GM12878 (cell line): Measurements from ENCODE around the gene ELL. TPM values are rescaled to one million over a fixed set of nuclear protein-coding genes. Genes with fewer than 3 reads are reported as not detected.
A peak's percentile ranks its signal among the peaks of the same experiment; 100 is the strongest.

Source experiments
- ATAC-seq: fragments of 200-7000 bp; cut with Tn5 transposase; 3 replicates; pipeline ENCODE4 v1.9.1; 2020; ENCODE audit warnings: mild to moderate bottlenecking, moderate library complexity
- BruUV-seq: library from RNA; stranded (reverse); fragments of 400-500 nt; replicated peaks from 2 replicates; lab custom pipeline; 2021; lab: Mats Ljungman, UMichigan
- CTCF ChIA-PET: fragments of 300-600 bp; sonication (Branson Sonifier 250); formaldehyde crosslinking; extraction: SDS; loops from one replicate; lab custom pipeline; 2021; ENCODE audit warnings: inconsistent platforms; lab: Yijun Ruan, JAX
- POLR2A ChIA-PET: fragments of 350-600 bp; formaldehyde crosslinking; extraction: SDS; loops from one replicate; lab custom pipeline; 2021; ENCODE audit warnings: inconsistent platforms; lab: Charles Lee
- RAD21 ChIA-PET: fragments of 300-600 bp; sonication (Branson Sonifier 250); formaldehyde crosslinking; loops from one replicate; lab custom pipeline; 2023; ENCODE audit warnings: antibody characterized with exemption; ENCODE audit not compliant: unreplicated experiment; lab: Charles Lee
- SMC1A ChIA-PET: fragments of 300-600 bp; sonication (Branson Sonifier 250); formaldehyde crosslinking; loops from one replicate; lab custom pipeline; 2023; ENCODE audit not compliant: unreplicated experiment, uncharacterized antibody; lab: Charles Lee
- DNase-seq: peaks from one replicate; pipeline ENCODE4 v3.0.0-alpha.2; 2011; ENCODE audit warnings: low read depth, low spot score
- FAIRE-seq: peaks from 3 replicates; lab custom pipeline; 2011; peaks lifted over from hg19 to GRCh38; lab: Jason Lieb, UNC
- H2AFZ ChIP-seq: 2 replicates; pipeline ENCODE4 v1.6.0; 2011; ENCODE audit warnings: low read depth, low read length, control low read depth; ENCODE audit not compliant: control insufficient read depth
- H3K27ac ChIP-seq: 2 replicates; pipeline ENCODE4 v1.5.1; 2011; ENCODE audit warnings: control low read depth; ENCODE audit not compliant: control insufficient read depth, insufficient read depth
- H3K27me3 ChIP-seq, 2 experiments: replicated peaks in 1 of 2; 2 replicates each; pipeline versions ENCODE4 v1.6.0 to v1.6.1; 2011; ENCODE audit warnings: low read length in 1 of 2; ENCODE audit not compliant: control insufficient read depth in 2 of 2, insufficient read depth in 2 of 2
- H3K36me3 ChIP-seq, 2 experiments: 2 replicates each; pipeline ENCODE4 v1.5.1; 2011; ENCODE audit warnings: low read length in 1 of 2; ENCODE audit not compliant: control insufficient read depth in 2 of 2, insufficient read depth in 2 of 2
- H3K4me1 ChIP-seq: 2 replicates; pipeline ENCODE4 v1.6.1; 2011; ENCODE audit warnings: mild to moderate bottlenecking, low read length, moderate library complexity, mixed read lengths; ENCODE audit not compliant: control insufficient read depth, insufficient read depth
- H3K4me2 ChIP-seq: 2 replicates; pipeline ENCODE4 v1.6.0; 2011; ENCODE audit warnings: control low read depth; ENCODE audit not compliant: control insufficient read depth, insufficient read depth
- H3K4me3 ChIP-seq: fragments of 200-600 bp; sonication (generic); 2 replicates; pipeline ENCODE4 v1.5.1; 2016
- H3K79me2 ChIP-seq: 2 replicates; pipeline ENCODE4 v1.6.0; 2011; ENCODE audit warnings: low read length; ENCODE audit not compliant: control insufficient read depth, insufficient read depth
- H3K9ac ChIP-seq: 2 replicates; pipeline ENCODE4 v1.8.0; 2011; ENCODE audit warnings: low read length, control low read depth, mixed read lengths; ENCODE audit not compliant: control insufficient read depth, insufficient read depth
- H3K9me3 ChIP-seq: replicated peaks from 3 replicates; pipeline ENCODE4 v1.5.1; 2011; ENCODE audit warnings: mild to moderate bottlenecking, low read length; ENCODE audit not compliant: control insufficient read depth, insufficient read depth
- H4K20me1 ChIP-seq: 2 replicates; pipeline ENCODE4 v1.6.0; 2011; ENCODE audit not compliant: control insufficient read depth, insufficient read depth
- ATF7 ChIP-seq: fragments of 450-650 bp; IDR thresholded peaks from 2 replicates; pipeline ENCODE4 v1.6.1; 2016; ENCODE audit warnings: low read depth, mild to moderate bottlenecking
- EZH2 ChIP-seq: IDR thresholded peaks from 2 replicates; pipeline ENCODE4 v1.6.1; 2012; ENCODE audit warnings: low read depth, mild to moderate bottlenecking, control low read depth, inconsistent platforms, low read length, borderline replicate concordance; ENCODE audit not compliant: control insufficient read depth
- HDAC2 ChIP-seq: fragments of 200-600 bp; sonication (generic); IDR thresholded peaks from 2 replicates; pipeline ENCODE4 v1.6.1; 2017
- LARP7 ChIP-seq: fragments of 450-650 bp; IDR thresholded peaks from 2 replicates; pipeline ENCODE4 v1.6.1; 2017; ENCODE audit warnings: mild to moderate bottlenecking
- MLLT1 ChIP-seq: fragments of 450-650 bp; IDR thresholded peaks from 2 replicates; pipeline ENCODE4 v1.6.1; 2016; ENCODE audit warnings: mild to moderate bottlenecking
- PAX8 ChIP-seq: fragments of 450-650 bp; IDR thresholded peaks from 2 replicates; pipeline ENCODE4 v1.6.1; 2017; ENCODE audit warnings: mild to moderate bottlenecking, moderate library complexity
- PML ChIP-seq: IDR thresholded peaks from 2 replicates; pipeline ENCODE4 v1.6.1; 2012; ENCODE audit warnings: low read length, inconsistent platforms
- POLR2A ChIP-seq: IDR thresholded peaks from 2 replicates; pipeline ENCODE4 v1.6.1; 2011; ENCODE audit warnings: low read depth, mild to moderate bottlenecking, low read length
- POU2F2 ChIP-seq: IDR thresholded peaks from 3 replicates; pipeline ENCODE4 v1.6.1; 2011; ENCODE audit warnings: low read depth, mild to moderate bottlenecking, low read length, borderline replicate concordance
- SMARCA5 ChIP-seq: fragments of 450-650 bp; IDR thresholded peaks from 2 replicates; pipeline ENCODE4 v1.6.1; 2017; ENCODE audit warnings: mild to moderate bottlenecking
- SREBF1 ChIP-seq: IDR thresholded peaks from 2 replicates; pipeline ENCODE4 v1.6.1; 2012; ENCODE audit warnings: mild to moderate bottlenecking, low read length
- TBL1XR1 ChIP-seq: IDR thresholded peaks from 2 replicates; pipeline ENCODE4 v1.6.1; 2012; ENCODE audit warnings: low read depth, low read length, improper control_type of control experiment
- YY1 ChIP-seq: IDR thresholded peaks from 2 replicates; pipeline ENCODE4 v1.6.1; 2011; ENCODE audit warnings: low read depth, mild to moderate bottlenecking, low read length
- WGBS: methylation state at CpG from one replicate; pipeline ENCODE4 v1.1.6; 2016; ENCODE audit warnings: low lambda C conversion rate; ENCODE audit not compliant: insufficient replicate concordance, insufficient coverage; ENCODE audit errors: missing lambda C conversion rate; 5-methylcytosine and 5-hydroxymethylcytosine counted together
- in situ Hi-C: fragments of 300-500 bp; cut with MboI; formaldehyde crosslinking; loops from 9 replicates; pipeline ENCODE4 v1.14.3; 2018; ENCODE audit warnings: mixed read lengths
- intact Hi-C: fragments of 100-400 bp; cut with micrococcal nuclease; formaldehyde crosslinking; loops from one replicate; pipeline ENCODE4 v1.14.2; 2022; ENCODE audit not compliant: unreplicated experiment
- polyA plus RNA-seq, 11 experiments: library from polyadenylated mRNA; depleted of rRNA in 4 of 11; unstranded in 6 of 11; stranded (reverse) in 5 of 11; fragments of >200 nt; fragmentation: Nextera tagmentation in 4 of 11; fragmentation: Illumina TruSeq in 1 of 11; extraction: Ambion mirVana in 4 of 11; extraction: Trizol in 1 of 11; gene quantifications; 1 replicate in 1 of 11; 2 replicates in 10 of 11; pipeline versions ENCODE4 v1.2.1 to v1.2.3, GENCODE V29; 2011 to 2016; ENCODE audit warnings: inconsistent platforms in 2 of 11, missing spikeins in 2 of 11, low read depth in 1 of 11
- total RNA-seq, 4 experiments: library from RNA; depleted of rRNA in 3 of 4; stranded (reverse); fragments of >200 nt in 3 of 4; fragmentation: Illumina TruSeq in 1 of 4; extraction: Trizol in 1 of 4; gene quantifications; 2 replicates each; pipeline versions ENCODE4 v1.2.1 to v1.2.3, GENCODE V29; 2013 to 2021
- TF ChIP-seq, protein P1 (sequence below): fragments of 150-350 bp; IDR thresholded peaks from 2 replicates; pipeline ENCODE4 v1.6.1; 2014; ENCODE audit warnings: mild to moderate bottlenecking, low read depth, low read length

The ELL gene
- total and polyA plus RNA-seq, 10 of the 15 experiments (the other 5 are each of a cell fraction or from before 2014, with no cell fraction given): 0.91 to 25.0 (median 9.1) TPM

DNA sequence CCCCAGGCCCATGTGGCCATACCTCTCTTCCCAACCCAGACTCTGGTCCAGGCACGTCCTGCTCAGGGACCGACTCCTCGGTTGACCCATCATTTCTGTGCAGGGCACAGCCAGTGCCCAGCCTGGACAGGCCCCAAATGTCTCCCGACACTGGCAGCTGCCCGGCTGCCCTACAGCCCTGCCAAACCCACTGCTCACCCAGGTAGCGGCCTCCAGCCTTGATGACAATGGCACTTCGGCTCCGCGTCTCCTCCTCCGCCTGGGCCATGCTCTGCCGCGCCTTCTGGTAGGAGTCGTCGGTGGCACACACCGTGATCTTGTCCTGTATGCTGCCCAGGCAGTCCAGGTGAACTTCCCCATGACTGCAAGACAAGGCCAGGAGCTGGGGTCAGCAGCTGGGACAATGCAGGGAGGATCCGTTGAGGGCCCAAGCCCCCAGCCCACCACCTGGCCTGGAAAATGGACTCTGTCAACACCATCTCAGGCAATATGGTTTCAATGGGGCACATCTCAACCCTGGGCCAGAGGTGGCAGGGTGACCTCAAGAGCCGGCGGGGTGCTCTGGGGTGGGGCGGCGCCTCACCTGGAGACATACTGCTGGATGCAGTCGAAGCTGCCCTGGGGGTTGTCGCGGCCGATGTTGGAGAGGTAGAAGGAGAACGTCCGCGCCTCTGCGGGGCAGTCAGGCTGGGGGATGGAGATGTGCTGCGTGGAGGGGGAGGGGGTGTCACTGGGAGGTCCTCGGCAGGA is 56.5 kb downstream of the ELL start:
- no TSS peak for BruUV-seq
- FAIRE-seq (no peak), ATAC-seq (no peak), DNase-seq (no peak)
- WGBS: 96% methylated on average over 30 of the region's 30 CpGs
- H2AFZ ChIP-seq: no peak overlapping the region
- SMC1A ChIA-PET: interaction anchor here (1.1 kb wide), 1 partner anchor 14 kb away, joined by 4 read pairs; no protein-coding TSS in a partner anchor
- CTCF ChIA-PET: interaction anchor here (0.7 to 1.8 kb wide), 3 partner anchors 13 to 77 kb away, joined by 3 read pairs; no protein-coding TSS in a partner anchor
- H3K36me3 ChIP-seq: peaks cover 7 to 50% of the 10 kb centered on the region in 2 experiments; a peak in 3 of 4 replicates
- H3K27ac ChIP-seq: no peak overlapping the region
- H3K9me3 ChIP-seq: no peaks in the 10 kb centered on the region
- no peaks in the 10 kb centered on the region for H3K27me3 ChIP-seq
- H4K20me1 ChIP-seq: peaks cover 7% of the 10 kb centered on the region
- RAD21 ChIA-PET: no interaction called here
- H3K79me2 ChIP-seq: no peaks in the 10 kb centered on the region; the same call in 1 of the 2 replicates
- no peak overlapping the region for H3K9ac ChIP-seq
- H3K4me1 ChIP-seq: no peaks in the 10 kb centered on the region
- TF ChIP-seq POLR2A (peak; percentile 32; the same call in 1 of the 2 replicates), YY1 (no peak)
- in situ Hi-C loops: loop anchor here (25.0 kb wide), 1 partner anchor 397 kb away; no protein-coding TSS in a partner anchor
- intact Hi-C loops: no loop called here
- POLR2A ChIA-PET: no interaction called here
- no peak overlapping the region for H3K4me2 ChIP-seq
- no peak overlapping the region for H3K4me3 ChIP-seq

- Histone ChIP-seq H3K27ac (no peak overlapping the region), H3K36me3 (peaks cover 6 to 50% of the 10 kb centered on the region in 2 experiments; a peak in 3 of 4 replicates), H3K4me3 (no peak overlapping the region), H2AFZ (no peak overlapping the region), H3K9me3 (no peaks in the 10 kb centered on the region), H3K79me2 (no peaks in the 10 kb centered on the region; the same call in 1 of the 2 replicates), H3K4me2 (no peak overlapping the region), H3K9ac (no peak overlapping the region), H3K4me1 (no peaks in the 10 kb centered on the region), H3K27me3 (no peaks in the 10 kb centered on the region), H4K20me1 (peaks cover 4% of the 10 kb centered on the region)
- BruUV-seq: no TSS peak
- no peak for FAIRE-seq
- SMC1A ChIA-PET: interaction anchor here (1.1 kb wide), 1 partner anchor 14 kb away, joined by 4 read pairs; no protein-coding TSS in a partner anchor
- POLR2A ChIA-PET: no interaction called here
- TF ChIP-seq MLLT1 (no peak), POU2F2 (no peak), EZH2 (no peak), LARP7 (no peak), PAX8 (no peak), POLR2A (no peak), TBL1XR1 (no peak), ATF7 (no peak), PML (no peak), YY1 (no peak), HDAC2 (no peak), SREBF1 (no peak), SMARCA5 (no peak)
- TF ChIP-seq, protein P1, sequence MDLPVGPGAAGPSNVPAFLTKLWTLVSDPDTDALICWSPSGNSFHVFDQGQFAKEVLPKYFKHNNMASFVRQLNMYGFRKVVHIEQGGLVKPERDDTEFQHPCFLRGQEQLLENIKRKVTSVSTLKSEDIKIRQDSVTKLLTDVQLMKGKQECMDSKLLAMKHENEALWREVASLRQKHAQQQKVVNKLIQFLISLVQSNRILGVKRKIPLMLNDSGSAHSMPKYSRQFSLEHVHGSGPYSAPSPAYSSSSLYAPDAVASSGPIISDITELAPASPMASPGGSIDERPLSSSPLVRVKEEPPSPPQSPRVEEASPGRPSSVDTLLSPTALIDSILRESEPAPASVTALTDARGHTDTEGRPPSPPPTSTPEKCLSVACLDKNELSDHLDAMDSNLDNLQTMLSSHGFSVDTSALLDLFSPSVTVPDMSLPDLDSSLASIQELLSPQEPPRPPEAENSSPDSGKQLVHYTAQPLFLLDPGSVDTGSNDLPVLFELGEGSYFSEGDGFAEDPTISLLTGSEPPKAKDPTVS: no peak
- RAD21 ChIA-PET: no interaction called here
- intact Hi-C loops: no loop called here
- DNase-seq: no peak
- no peak for ATAC-seq
- WGBS: 59% methylated on average over 8 of the region's 8 CpGs
- in situ Hi-C loops: loop anchor here (25.0 kb wide), 1 partner anchor 398 kb away; no protein-coding TSS in a partner anchor
- CTCF ChIA-PET: interaction anchor here (1.0 to 1.8 kb wide), 2 partner anchors 24 to 76 kb away, joined by 3 read pairs; no protein-coding TSS in a partner anchor
Observed at GRCh38 chr19:18464646-18465045, 57.2 kb downstream of the ELL start.
